ENCODE measurements around the gene PHKA1. TPM values are rescaled to one million over a fixed set of nuclear protein-coding genes. Genes with fewer than 3 reads are reported as not detected.
"Not testable (repeated sequence)": the region's sequence is repeated elsewhere in the genome, so short reads cannot be mapped to it uniquely, and the experiment has no call there.

Gene PHKA1
- total RNA-seq (under 1 TPM; 0.65 to 0.80 TPM), polyA plus RNA-seq (under 1 TPM in 2 of 3 donors, not detected in 1; 0.06 to 0.26 TPM), total RNA-seq (1.7 to 21.7 (median 2.9) reads per million in 6 experiments)

GRCh38 chrX:72713599-72714477 lies at the start of gene PHKA1:
PHKA1 (minus strand) TSS chrX:72714306; CDS start chrX:72713880, 426 bp downstream.
- peak within 1 kb of the TSS in 4 of 10 donors; percentile 22 to 78 (median 38) for H3K27ac Mint-ChIP-seq
- H3K27me3 Mint-ChIP-seq, POLR2A ChIA-PET, H3K9me3 Mint-ChIP-seq, H3K36me3 Mint-ChIP-seq: not testable (repeated sequence)
- peaks cover 3 to 15% (median 6%) of the 10 kb centered on the region in 4 donors for H3K4me1 Mint-ChIP-seq
- DNase-seq (peak in 6 of 10 donors; percentile 0 to 19 (median 10)), ATAC-seq (peak; percentile 61 to 64)
- H3K4me3 Mint-ChIP-seq: peak within 1 kb of the TSS; percentile 67 to 87 (median 77)

DNA sequence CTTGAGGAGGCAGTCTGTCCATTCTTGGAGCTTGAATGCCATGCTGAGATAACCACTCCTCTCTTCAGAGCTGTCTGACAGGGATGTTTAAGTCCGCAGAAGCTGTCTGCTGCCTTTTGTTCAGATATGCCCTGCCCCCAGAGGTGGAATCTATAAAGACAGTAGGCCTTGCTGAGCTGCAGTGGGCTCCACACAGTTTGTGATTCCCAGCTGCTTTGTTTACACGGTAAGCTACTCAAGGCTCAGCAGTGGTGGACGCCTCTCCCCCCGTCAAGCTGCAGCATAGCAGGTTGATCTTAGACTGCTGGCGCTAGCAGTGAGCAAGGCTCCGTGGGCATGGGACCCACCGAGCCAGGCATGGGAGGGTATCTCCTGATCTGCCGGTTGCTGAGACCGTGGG lies 46.3 kb upstream of the PHKA1 start:
- H3K27ac Mint-ChIP-seq, H3K4me1 Mint-ChIP-seq, POLR2A ChIA-PET, H3K9me3 Mint-ChIP-seq, H3K4me3 Mint-ChIP-seq, DNase-seq, H3K27me3 Mint-ChIP-seq, H3K36me3 Mint-ChIP-seq, ATAC-seq: not testable (repeated sequence)

GRCh38 chrX:72748545-72748944 lies 34.4 kb upstream of the PHKA1 start:
- DNase-seq, H3K36me3 Mint-ChIP-seq, H3K4me3 Mint-ChIP-seq, POLR2A ChIA-PET, ATAC-seq, H3K9me3 Mint-ChIP-seq, H3K27ac Mint-ChIP-seq, H3K27me3 Mint-ChIP-seq, H3K4me1 Mint-ChIP-seq: not testable (repeated sequence)

DNA sequence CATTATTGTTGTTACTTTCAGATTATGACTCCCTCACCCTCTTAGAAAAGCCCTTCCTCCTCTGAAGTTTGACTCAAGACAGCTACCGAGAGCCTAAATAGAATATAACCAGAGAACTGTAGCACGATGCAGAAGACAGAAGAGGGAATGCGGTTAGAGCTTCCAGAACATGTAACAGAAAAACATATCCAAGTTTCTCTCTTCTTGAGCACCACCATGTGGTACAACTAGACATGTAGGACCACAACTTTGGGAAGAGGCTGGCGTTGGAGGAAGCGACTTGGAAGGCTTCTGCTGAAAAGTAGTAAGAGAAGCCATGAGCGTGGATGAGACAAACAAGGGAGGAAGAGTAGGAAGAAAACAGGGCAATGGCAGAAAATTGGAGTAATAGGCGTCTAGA lies 31.4 kb upstream of the PHKA1 start:
- ATAC-seq, H3K36me3 Mint-ChIP-seq, H3K27ac Mint-ChIP-seq, POLR2A ChIA-PET, H3K4me1 Mint-ChIP-seq, H3K4me3 Mint-ChIP-seq, H3K27me3 Mint-ChIP-seq, DNase-seq, H3K9me3 Mint-ChIP-seq: not testable (repeated sequence)

DNA sequence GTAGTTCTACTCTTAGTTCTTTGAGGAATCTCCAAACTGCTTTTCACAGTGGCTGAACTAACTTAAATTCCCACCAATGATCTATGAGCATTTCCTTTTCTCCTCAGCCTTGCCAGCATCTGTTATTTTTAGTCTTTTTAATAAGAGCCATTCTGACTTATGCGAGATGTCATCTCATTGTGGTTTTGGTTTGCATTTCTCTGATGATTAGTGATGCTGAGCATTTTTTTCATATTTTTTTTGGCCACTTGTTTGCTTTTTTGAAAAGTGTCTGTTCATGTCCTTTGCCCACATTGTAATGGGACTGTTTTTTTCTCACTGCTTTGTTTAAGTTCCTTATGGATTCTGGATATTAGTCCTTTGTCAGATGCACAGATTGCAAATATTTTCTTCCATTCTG lies 21.5 kb upstream of the PHKA1 start:
- H3K27me3 Mint-ChIP-seq: peaks cover 9 to 55% (median 20%) of the 10 kb centered on the region in 5 donors
- no peaks in the 10 kb centered on the region for H3K36me3 Mint-ChIP-seq
- ATAC-seq: no peak
- POLR2A ChIA-PET: no interaction called here
- H3K9me3 Mint-ChIP-seq: no peaks in the 10 kb centered on the region
- no peak overlapping the region for H3K4me3 Mint-ChIP-seq
- H3K4me1 Mint-ChIP-seq: no peaks in the 10 kb centered on the region
- DNase-seq: no peak
- H3K27ac Mint-ChIP-seq: no peak overlapping the region

- H3K27ac Mint-ChIP-seq, DNase-seq, POLR2A ChIA-PET, ATAC-seq, H3K9me3 Mint-ChIP-seq, H3K36me3 Mint-ChIP-seq, H3K4me1 Mint-ChIP-seq, H3K4me3 Mint-ChIP-seq: not testable (repeated sequence)
- peaks cover 9 to 55% (median 20%) of the 10 kb centered on the region in 5 donors for H3K27me3 Mint-ChIP-seq
These were observed 19.5 kb upstream of the PHKA1 start for GRCh38 chrX:72733636-72734035.

DNA sequence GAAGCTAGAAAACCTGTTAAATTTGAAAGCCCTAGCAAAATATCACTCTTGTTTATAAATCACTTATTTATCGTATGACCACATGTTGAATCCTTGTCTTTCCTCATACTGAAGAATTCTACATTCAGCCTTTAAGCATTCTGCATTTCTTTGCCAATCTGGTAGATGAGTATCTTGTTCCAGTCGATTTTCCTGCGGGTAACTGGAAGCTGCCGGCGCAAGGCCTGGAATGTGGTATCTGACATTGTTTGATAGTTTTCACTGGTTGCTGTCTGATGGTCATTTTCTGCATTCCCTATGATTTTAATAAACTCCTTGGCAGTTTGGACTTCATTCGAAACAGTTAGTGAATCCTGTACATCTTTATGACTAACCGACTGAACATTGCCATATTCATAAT lies 13.7 kb upstream of the PHKA1 start:
- Mint-ChIP-seq H3K9me3 (no peaks in the 10 kb centered on the region), H3K36me3 (no peaks in the 10 kb centered on the region), H3K27me3 (peaks cover 0 to 10% (median 4%) of the 10 kb centered on the region in 5 donors), H3K4me3 (no peak overlapping the region), H3K27ac (no peak overlapping the region), H3K4me1 (no peaks in the 10 kb centered on the region)
- no peak for ATAC-seq
- POLR2A ChIA-PET: no interaction called here
- DNase-seq: no peak

GRCh38 chrX:72716766-72717165 lies 2.7 kb upstream of the PHKA1 start:
- Mint-ChIP-seq H3K9me3 (no peaks in the 10 kb centered on the region), H3K27me3 (peaks cover 0 to 8% (median 6%) of the 10 kb centered on the region in 5 donors), H3K4me3 (peak overlapping the region in 2 of 10 donors; percentile 5 to 13), H3K27ac (no peak overlapping the region), H3K36me3 (no peaks in the 10 kb centered on the region), H3K4me1 (peaks cover 3 to 15% (median 6%) of the 10 kb centered on the region in 4 donors)
- no peak for DNase-seq
- ATAC-seq: no peak
- POLR2A ChIA-PET: no interaction called here

- H3K4me1 Mint-ChIP-seq: peaks cover 3 to 15% (median 6%) of the 10 kb centered on the region in 4 donors
- H3K36me3 Mint-ChIP-seq: no peaks in the 10 kb centered on the region
- H3K4me3 Mint-ChIP-seq: peak overlapping the region in 5 of 10 donors; percentile 31 to 71 (median 31)
- H3K9me3 Mint-ChIP-seq: no peaks in the 10 kb centered on the region
- no peak overlapping the region for H3K27ac Mint-ChIP-seq
- DNase-seq: no peak
- ATAC-seq: no peak
- peaks cover 0 to 8% (median 6%) of the 10 kb centered on the region in 5 donors for H3K27me3 Mint-ChIP-seq
- POLR2A ChIA-PET: no interaction called here
These were observed 1.4 kb upstream of the PHKA1 start for GRCh38 chrX:72715546-72715945.

DNA sequence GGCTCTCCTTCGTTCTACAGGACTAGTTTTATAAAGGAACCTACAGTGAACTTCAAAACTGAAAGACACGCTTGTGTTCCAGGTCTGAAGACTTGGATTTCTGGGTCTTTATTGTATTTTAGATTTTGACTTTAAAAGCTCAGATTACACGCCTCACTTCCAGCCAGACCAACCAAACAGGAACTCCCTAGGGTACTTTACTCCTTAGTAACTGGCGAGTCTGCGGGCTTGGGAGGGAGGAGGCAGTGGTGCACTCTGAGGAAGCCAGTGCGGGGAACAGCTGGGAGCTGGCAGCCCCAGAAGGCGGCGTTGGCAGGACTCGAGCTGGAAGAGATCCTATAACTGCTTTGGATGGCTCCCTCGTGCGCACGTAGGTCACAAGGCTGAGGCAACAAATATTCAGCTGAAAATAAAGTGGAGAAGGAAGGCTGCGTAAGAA lies 391 bp upstream of the PHKA1 start:
- POLR2A ChIA-PET: no interaction called here
- peak; percentile 27 to 35 for ATAC-seq
- Mint-ChIP-seq H3K4me3 (peak overlapping the region; percentile 64 to 87 (median 74)), H3K27ac (peak overlapping the region in 2 of 10 donors; percentile 9 to 11), H3K9me3 (no peaks in the 10 kb centered on the region), H3K27me3 (peaks cover 0 to 8% (median 6%) of the 10 kb centered on the region in 5 donors), H3K36me3 (no peaks in the 10 kb centered on the region), H3K4me1 (peaks cover 3 to 15% (median 6%) of the 10 kb centered on the region in 4 donors)
- no peak for DNase-seq

GRCh38 chrX:72713130-72713529 lies 976 bp downstream of the PHKA1 start:
- H3K27ac Mint-ChIP-seq: peak overlapping the region in 3 of 10 donors; percentile 22 to 78 (median 41)
- peaks cover 0 to 8% (median 6%) of the 10 kb centered on the region in 5 donors for H3K27me3 Mint-ChIP-seq
- H3K4me1 Mint-ChIP-seq: peaks cover 3 to 15% (median 6%) of the 10 kb centered on the region in 4 donors
- POLR2A ChIA-PET: no interaction called here
- no peak for DNase-seq
- H3K4me3 Mint-ChIP-seq: peak overlapping the region; percentile 55 to 87 (median 76)
- H3K9me3 Mint-ChIP-seq: no peaks in the 10 kb centered on the region
- ATAC-seq: no peak
- no peaks in the 10 kb centered on the region for H3K36me3 Mint-ChIP-seq

DNA sequence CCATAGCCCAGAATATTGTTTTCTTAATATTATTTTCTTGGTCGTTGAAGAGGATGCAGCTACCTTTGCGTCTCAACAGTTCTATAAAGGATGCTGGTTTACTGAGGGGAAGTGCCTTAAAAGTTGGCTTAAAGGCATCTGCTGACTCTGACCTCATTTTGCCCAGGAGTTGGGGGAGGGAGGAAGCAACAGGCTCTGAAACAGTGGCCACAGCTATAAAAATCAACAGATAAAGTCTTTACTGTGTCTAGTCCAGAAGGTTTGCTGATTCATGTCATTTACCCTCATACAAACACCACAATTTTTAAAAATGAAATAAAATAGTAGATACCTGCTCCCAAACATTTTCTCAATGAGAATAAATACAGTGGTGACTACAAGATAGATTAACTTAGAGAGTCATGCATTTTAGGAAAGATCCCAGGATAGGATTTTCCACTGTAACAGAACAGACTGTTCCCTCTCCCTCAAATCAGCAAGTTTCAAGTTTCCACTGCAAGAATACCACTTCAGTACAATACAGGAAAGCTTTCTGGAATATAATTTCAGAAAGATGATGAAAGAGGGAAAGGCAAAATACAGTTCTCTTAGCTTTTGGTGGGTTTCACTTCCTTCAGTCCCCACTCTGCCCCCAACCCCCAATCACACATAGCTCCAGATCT lies 1.9 kb downstream of the PHKA1 start:
- H3K36me3 Mint-ChIP-seq: no peaks in the 10 kb centered on the region
- H3K27ac Mint-ChIP-seq: peak overlapping the region in 1 of 10 donors; percentile 61
- peak overlapping the region in 1 of 10 donors; percentile 3 for H3K4me3 Mint-ChIP-seq
- POLR2A ChIA-PET: no interaction called here
- no peak for ATAC-seq
- peaks cover 0 to 8% (median 6%) of the 10 kb centered on the region in 5 donors for H3K27me3 Mint-ChIP-seq
- H3K9me3 Mint-ChIP-seq: no peaks in the 10 kb centered on the region
- DNase-seq: no peak
- peaks cover 3 to 15% (median 6%) of the 10 kb centered on the region in 4 donors for H3K4me1 Mint-ChIP-seq

DNA sequence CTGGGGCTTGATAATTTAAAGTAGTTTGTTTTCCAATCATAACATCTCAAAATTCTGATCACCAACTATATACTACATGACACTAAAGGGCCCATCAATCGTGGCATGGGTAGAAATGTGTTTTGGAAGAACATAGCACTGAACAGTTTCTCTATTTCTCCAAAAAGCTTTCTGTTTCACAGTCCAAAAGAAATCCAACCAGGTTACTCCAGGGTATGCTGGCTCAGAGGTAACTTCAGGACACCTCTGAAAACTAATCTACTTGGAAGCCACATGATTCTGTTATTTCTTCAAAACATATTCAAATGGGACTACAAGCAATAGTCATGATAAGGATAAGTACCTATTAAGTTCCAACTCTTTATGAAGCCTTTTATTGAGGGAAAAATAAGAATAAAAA lies 8.3 kb downstream of the PHKA1 start:
- no peaks in the 10 kb centered on the region for H3K4me1 Mint-ChIP-seq
- ATAC-seq: no peak
- no peak for DNase-seq
- peaks cover 0 to 2% (median 0%) of the 10 kb centered on the region in 9 donors for H3K9me3 Mint-ChIP-seq
- H3K27me3 Mint-ChIP-seq: no peaks in the 10 kb centered on the region
- POLR2A ChIA-PET: no interaction called here
- H3K36me3 Mint-ChIP-seq: peaks cover 0 to 3% (median 3%) of the 10 kb centered on the region in 3 donors
- no peak overlapping the region for H3K4me3 Mint-ChIP-seq
- no peak overlapping the region for H3K27ac Mint-ChIP-seq
